Dermis blood vessel endothelial cell (primary cell): ENCODE results near the gene STAM. TPM values are rescaled to one million over a fixed set of nuclear protein-coding genes. Genes with fewer than 3 reads are reported as not detected.
"Not testable (repeated sequence)": the region's sequence is repeated elsewhere in the genome, so short reads cannot be mapped to it uniquely, and the experiment has no call there.

Experiments used
- DNase-seq: peaks from one replicate; pipeline ENCODE4 v3.0.0; 2010
- total RNA-seq: library from RNA; depleted of rRNA; stranded (reverse); fragments of >200 nt; gene quantifications from 2 replicates; pipeline ENCODE4 v1.2.3, GENCODE V29; 2014

Gene STAM
- total RNA-seq, 1 donor from 2014 or later = 12.9 TPM

DNA sequence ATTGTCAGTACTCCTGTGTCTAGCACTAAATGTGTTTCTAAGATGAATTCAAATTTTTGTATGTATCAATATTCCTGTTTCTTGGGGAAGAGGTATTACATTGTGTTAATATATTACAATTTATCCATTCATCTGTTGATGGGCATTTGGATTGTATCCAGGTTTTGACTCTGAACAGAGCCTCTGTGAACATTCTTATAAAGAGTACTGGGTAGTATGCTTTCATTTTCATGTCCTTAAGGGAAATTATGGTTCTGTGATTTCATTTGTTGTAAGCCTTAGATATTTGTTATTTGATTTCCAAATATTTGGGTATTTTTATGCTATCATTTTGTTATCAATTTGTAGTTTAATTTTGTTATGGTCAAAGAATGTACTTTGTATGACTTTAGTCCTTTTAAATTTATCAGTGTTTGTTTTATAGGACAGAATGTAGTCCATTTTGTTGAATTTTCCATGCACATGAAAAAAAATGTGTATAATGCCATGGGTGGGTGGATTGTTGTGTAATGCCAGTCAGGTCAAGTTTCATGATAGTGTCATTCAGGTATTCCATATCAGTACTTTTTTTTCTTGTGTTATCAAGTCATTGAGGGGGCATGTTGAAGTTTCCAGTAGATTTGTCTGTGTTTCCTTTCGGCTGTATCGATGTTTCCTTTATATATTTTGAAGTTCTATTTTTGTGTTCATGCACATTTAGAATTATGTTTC lies 38.4 kb downstream of the STAM start:
- DNase-seq = peak; percentile 38

DNA sequence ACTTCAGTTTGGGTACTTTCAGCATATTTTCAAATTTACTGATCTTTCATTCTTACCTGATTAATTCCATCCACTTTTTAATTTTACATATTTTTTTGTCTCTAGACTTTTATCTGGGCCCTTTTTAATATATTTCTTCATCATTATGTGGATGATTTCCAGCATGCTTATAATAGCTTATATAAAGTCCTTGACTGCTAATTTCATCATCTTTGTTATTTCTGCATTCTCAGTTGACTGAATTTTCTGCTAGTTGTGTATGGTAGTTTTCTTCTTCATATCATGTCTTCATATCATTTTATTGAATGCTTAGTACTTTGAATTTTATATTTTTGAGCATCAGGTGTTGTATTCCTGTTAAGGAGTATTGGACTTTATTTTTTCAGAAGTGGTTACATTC lies 39.6 kb downstream of the STAM start:
- DNase-seq = no peak

DNA sequence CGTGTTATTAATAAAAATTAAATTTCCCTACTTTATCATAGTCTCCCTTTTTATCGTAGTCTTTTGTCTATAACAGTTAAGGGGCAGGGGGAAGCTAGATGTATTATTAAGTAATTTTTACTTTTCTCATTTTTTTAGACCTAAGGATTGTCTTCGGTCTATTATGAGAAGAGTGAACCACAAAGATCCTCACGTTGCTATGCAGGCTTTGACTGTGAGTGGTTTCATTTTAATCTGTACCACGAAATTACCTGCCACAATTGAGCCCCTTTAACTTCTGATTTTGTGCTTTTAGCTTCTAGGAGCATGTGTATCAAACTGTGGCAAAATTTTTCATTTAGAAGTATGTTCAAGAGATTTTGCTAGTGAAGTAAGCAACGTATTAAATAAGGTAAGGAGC lies 40.6 kb downstream of the STAM start:
- no peak for DNase-seq

DNA sequence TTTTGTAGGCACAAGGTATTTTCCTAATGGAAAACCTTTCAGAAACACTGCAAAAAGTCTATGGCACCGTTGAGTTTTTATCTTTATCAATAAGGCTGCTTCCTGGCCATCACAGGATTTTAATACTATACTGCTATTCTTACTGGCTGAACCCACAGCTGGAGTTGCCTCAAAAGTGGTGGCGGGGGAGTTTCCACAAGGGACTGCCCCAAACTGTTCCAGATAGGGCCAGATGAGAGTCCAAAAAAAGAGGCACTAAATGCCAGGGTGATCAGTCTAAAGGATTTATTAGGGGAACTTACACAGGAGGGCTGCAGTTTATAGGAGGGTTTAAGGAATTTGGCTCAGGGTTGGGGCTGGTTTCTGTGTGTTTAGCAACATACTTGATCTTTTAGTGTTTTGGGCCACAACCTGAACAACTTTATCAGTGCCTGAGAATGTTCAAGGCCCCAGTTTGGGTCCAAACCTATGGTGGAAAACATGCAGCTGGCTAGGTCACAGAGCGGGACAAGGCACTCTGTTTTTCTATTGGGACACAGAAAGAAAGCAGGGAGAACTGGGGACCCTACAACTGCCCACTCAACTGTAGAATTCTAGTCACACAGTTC lies 41.4 kb downstream of the STAM start:
- DNase-seq = no peak

DNA sequence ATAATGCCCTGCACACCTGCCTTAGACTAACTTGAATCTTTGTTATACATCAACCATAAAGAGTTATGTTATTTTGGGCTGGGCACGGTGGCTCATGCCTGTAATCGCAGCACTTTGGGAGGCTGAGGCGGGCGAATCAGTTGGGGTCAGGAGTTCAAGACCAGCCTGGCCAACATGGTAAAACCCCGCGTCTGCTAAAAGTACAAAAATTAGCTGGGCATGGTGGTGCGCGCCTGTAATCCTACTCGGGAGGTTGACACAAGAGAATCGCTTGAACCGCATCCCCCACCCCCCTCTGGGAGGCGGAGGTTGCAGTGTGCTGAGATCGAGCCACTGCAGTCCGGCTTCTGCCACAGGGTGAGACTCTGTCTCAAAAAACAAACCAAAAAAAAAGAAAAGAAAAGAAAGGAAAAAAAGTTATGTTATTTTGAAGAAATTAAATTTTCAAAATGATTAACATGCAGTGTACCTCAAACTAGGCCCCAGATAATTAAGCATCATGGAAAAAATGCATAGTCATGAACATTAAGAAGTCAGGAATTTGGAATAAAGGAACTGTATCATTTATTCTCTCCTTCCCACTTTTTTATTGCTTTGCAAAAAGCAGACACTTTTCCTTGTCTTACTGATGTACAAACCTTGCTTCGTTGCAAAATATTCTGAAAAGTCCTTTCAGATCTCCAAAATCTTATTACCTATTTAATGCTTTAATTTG lies 43.3 kb downstream of the STAM start:
- DNase-seq = no peak

DNA sequence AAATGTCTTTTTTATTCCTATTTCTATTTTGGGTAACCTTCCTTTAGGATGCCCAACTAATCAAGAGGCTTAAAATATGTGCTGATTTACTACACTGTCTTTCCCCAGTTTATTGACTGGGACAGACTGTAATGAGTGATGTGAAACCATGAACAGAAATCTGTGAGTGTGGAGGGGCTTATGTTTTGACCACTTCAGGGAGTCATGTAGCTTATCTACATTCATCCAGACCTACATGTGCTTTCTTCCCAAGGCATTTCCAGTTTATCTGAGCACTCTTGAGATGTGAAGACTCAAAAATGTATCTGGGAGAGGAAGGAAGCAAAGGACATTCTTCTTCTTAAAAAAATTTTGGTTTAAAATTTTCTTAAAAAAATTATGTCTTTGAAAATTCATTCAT lies 45.2 kb downstream of the STAM start:
- no peak for DNase-seq

DNA sequence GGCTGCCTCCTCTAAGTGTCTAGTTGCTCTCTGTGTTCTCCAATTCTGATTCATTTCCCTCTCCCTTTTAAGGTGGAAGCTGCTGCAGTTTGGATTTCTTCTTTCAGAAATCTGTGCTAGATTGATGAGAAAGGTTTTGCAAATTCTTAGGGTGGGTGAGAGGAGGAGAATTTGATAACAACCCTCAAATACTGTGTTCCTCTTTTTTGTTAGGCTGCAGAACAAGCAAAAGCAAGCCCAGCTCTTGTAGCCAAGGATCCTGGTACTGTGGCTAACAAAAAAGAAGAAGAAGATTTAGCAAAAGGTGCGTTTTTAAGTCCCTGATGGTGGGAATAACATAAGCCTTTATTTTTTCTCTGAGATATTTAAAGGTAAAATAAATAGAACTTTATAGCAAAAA lies 49.1 kb downstream of the STAM start:
- peak; percentile 24 for DNase-seq

DNA sequence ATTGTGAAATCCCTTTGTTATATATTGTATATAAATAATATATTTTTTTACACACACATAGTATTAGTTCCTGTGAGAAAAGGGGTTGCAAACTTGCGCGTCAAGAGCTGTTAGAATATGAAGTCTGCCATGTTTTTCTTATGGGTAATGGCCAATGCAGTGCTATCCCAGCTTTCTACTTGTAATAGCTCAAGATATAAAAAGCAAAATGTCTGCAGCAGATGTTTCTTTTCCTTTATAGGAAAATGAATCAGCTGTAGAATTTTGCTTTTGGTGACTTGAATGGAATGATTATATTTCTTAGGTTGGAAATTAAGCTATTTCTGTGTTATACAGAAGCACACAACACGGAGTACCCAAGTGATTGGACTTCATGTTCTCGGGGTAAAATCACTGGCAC lies 54.7 kb downstream of the STAM start:
- no peak for DNase-seq

DNA sequence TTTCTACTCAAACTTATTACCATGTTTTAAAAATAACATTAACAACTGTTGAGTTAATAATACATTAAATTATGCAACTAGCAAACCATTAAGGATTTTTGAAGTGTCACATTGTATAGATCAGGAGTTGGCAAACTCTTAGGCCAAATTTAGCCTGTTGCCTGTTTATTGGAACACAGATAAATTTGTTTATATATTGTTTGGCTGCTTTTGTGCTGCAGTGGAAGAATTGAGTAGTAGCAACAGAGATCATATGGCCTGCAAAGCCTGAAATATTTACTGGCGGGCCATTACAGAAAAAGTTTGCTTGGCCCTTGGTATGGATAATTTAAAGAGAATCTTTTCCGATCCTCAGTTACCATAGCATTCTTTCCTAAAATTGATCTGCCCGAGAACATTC lies 57.4 kb downstream of the STAM start:
- no peak for DNase-seq

DNA sequence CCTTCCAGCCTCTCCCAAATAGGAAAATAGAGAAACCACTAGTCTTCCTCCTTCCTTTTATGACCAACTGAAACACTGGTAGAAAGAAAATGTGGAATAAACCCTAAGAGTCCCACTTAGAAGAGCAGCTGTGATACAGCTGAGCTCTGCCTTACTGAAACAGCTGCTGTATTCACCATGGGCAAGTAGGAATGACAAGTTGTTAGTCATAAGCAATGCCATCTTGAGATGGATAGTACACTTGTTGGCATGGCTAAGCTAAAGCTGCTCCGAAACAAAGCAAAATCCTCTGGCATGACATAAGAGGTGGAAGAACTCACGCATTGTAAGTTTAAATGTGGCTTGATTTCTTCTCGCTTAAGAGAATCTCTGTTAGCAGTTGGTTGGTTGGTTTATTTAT lies 59.8 kb downstream of the STAM start:
- no peak for DNase-seq

DNA sequence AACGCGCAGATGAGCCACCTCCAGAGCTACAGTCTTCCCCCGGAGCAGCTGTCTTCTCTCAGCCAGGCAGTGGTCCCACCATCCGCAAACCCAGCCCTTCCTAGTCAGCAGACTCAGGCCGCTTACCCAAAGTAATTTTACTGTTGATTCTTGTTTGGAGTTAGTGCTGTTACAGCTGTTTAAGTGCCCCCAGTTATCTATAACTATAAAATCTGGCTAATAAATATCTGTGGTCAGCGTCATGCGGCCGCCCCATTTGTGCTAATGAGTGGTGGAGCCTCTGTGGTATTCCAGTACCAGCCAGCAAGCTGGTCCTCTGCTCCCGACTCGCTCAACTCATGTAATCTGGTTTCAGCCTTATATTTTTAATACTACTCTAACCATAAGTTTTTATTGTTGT lies 64.9 kb downstream of the STAM start:
- DNase-seq = no peak

DNA sequence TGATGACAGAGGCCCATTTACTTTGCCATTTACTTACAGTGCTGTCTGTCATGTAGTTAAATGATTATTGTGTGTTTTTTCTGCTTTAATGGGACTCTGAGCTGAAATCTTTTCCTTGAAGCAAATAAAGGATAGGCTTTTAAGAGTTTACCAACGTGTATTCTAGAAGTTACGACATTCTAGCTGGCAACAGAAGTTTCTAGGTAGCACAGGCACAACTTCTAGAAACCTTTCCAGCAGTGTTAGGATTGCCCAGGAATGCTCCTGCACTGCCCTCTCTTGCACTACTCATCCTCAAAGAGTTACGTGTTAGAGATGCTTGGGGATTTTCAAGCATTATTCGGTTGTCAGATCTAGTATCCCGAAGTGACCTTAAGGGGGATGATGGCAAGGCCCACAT lies 65.5 kb downstream of the STAM start:
- DNase-seq = no peak

DNA sequence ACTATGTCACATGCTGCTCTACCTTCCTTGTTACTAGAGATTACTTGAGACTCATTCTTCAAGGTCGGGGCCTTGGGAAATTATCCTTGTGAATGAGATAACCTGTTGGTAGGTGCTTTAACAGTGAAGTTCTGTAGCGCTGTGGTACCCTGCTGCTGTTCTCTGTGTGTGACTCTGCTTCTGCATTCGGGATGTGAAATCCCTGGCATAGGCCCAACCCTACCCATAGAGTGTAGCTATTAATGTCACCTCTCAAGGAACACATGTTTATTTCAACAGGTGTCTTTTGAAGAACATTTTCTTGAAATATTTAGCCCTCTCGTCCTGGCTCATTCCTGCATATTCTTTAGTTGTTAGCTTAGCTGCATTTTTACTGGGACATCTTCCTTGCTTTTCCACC lies 66.2 kb downstream of the STAM start:
- DNase-seq = no peak

DNA sequence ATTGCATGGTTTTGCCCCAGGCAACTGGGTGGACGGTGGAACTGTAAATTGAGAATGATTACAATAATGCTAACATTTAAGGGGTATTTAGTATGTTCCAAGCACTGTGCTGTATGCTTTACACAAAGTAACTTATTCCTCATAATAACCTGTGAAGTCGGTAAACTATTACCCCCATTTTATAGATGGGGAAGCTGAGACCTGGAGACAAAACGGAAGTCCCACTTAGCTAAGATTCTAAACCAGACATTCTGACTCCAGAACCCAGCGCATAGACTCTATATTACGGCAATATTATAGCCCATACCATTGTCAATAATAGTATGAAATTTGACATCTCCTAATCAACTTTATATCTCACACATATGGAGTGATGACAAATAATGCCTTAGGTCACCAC lies 68.1 kb downstream of the STAM start:
- no peak for DNase-seq

DNA sequence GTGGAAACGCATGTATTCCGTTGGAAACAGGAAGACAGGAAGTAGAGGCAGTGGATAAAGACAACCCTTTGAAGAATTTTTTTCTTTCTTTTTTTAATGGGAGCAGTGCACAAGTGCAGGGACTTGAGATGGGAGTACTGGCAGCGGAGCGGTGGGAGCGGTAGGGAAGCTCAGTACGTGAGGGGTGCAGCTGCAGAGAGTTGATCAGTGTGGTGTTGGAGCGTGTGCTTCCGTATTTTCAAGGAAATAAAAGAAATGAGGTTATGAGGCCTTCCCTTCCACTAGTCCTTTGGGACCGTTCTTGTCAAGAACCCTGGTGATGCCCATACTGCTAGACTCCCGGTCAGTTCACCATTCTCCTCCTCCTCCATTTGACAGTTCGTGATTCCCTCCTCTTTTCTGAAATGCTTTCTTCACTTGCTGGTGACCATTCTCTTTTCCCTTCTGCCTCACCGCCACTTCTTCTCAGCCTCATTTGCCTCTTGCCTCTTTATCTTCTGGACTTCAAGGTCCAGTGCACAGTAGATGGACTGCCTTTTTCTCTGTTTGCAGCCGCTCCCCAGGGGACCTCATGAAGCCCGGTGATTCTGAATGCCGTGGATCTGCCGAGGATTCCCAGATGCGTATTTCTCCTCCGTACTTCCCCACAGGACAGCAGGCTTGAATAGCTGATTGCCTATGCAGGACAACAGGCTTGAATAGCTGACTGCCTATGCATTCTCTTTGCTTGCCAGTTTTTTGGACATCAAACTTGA lies 68.9 kb downstream of the STAM start:
- DNase-seq = no peak

DNA sequence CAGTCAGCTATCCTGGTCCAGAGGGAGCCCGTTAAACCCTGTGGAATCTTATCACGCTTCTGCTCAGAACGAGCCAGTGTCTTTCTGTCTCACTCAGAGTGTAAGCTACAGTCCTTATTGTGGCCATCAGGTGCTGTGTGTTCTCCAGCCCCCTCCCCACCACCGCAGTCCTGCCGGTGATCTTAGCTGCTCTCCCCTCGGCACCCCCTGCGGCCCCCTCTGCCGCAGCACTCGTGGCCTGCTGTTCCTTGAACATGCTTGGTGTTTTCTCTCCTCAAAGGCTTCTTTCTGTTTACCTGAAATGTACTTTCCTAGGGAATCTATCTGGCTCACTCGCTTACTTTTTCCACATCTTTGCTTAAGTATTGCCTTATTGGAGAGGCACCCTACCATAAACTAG lies 69.8 kb downstream of the STAM start:
- no peak for DNase-seq

DNA sequence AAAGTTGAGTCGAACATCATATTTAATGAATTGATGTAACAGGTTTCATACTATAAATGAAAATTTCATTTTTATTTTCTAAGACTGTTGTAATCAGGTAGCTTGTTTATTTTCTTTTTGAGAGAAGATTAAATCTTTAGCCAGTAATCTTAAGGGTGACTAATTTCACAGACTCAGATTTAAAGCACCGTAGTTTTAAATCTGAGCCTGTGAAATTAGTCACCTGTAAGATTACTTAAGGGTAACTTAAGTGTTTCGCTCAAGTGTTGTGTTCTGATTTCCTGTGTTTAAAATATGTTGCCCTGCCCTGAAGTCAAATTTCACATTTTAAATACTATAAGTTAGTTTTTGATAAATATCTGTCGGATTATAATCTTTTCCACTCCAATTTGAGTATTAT lies 72.2 kb downstream of the STAM start:
- no peak for DNase-seq

DNA sequence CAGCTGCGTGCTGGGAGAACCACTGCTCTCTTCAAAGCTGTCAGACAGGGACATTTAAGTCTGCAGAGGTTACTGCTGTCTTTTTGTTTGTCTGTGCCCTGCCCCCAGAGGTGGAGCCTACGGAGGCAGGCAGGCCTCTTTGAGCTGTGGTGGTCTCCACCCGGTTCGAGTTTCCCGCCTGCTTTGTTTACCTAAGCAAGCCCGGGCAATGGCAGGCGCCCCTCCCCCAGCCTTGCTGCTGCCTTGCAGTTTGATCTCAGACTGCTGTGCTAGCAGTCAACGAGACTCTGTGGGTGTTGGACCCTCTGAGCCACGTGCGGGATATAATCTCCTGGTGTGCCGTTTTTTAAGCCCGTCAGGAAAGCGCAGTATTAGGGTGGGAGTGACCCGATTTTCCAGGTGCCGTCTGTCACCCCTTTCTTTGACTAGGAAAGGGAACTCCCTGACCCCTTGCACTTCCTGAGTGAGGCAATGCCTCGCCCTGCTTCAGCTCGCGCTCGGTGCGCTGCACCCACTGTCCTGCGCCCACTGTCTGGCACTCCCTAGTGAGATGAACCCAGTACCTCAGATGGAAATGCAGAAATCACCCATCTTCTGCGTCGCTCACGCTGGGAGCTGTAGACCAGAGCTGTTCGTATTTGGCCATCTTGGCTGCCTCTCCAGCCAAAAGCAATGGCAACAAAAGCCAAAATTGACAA lies 78.5 kb downstream of the STAM start:
- DNase-seq = not testable (repeated sequence)

DNA sequence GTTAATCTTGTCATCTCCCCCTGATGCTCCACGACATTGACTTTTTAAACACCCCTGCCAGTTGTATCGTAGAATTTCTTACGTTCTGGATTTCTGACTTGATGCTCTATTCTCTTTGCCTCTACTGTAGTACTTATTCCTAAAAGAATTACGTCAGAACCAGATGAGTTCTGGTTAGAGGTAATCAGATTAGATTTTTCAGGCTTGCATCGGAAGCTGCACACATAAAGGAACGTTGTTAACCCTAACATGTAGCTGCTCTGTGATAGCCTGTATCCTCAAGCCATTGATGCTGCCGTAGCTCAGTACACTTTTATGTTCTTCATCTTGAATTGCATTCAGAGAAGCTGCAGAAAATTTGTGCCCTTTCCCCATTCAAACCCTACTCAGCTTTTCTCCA lies 81.8 kb downstream of the STAM start:
- no peak for DNase-seq

DNA sequence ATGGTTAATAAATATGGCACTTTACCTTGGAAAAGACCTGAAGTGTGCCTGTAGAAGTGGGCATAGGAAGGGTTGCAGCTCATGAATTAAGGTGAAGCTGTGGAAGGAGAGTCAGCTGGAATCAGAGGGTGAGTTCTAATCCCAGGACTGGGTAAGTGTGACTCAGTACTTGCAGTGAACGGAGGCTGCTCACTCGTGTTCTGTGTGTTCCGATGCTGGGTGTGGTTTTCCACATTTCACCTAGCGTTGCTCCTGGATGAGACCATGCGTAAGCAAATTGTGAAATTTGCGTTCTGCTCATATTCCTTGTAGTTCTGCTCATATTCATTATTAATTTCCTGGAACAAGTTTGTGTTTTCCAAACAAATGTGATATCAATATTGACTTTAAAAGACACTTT lies 85.7 kb downstream of the STAM start:
- DNase-seq = no peak

DNA sequence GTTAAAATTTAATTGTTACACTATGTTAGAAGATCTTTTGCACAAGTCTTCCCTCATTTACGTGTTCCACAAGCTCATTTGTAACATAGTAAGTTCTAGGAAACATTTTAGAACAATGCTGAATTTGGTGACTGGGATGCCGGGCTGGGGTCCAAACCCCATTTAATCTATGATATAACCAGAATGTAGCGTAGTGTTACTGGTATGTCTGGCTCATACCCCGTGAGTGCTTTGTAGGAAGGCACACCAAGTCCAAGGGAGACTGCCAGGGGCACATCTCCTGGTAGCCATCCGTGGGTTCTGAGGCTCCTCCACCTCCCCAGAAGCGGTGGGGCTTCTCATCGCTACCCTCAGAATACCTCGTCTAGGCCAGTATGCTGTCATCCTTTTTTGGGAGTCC lies 86.7 kb downstream of the STAM start:
- DNase-seq = no peak

DNA sequence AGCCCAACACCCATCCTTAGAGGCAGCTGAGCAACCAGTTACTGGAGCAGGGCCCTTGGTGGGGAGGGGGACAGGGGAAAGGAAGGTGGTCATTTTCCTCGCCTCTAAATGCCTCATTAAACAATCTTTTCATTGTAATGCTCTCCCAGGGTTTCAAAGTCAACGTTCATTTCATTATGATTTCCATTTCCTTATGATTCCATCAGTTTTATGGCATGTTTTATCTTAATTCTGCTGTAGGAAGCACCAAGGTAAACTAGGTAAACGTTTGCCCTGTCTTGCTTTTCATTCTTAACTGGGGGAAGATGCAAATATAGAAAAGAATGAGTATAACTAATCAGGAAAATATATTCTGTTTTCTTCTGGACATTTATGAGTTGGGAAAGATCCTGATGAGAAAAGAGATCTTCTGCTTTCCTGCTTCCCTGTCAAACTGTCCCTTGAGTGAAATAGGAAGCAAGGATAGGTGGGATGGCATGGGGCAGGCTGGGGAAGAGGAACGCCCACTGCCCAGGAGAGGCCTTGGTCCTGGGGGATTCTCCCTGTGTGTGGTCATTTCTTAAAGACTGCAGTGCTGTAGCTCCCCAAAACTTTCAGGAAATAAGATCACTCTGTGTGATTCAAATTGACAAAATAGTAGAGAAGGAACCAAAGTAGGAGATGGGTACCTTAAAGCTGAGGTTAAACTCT lies 87.5 kb downstream of the STAM start:
- no peak for DNase-seq
